Glomerular endothelial cell (primary cell): ENCODE results near the gene SBF1. TPM values are rescaled to one million over a fixed set of nuclear protein-coding genes. Genes with fewer than 3 reads are reported as not detected.

Experiments used
- DNase-seq: peaks from one replicate; pipeline ENCODE4 v3.0.0-alpha.2; 2011; ENCODE audit warnings: low read depth, low spot score; ENCODE audit errors: extremely low read depth
- total RNA-seq: library from RNA; depleted of rRNA; stranded (reverse); fragments of >200 nt; gene quantifications from 2 replicates; pipeline ENCODE4 v1.2.3, GENCODE V29; 2015

The SBF1 gene
- total RNA-seq, 1 donor from 2014 or later: 66.0 TPM

- no peak for DNase-seq
These were observed 27.9 kb downstream of the SBF1 start for GRCh38 chr22:50446708-50447575.

- no peak for DNase-seq
These were observed 28.7 kb downstream of the SBF1 start for GRCh38 chr22:50445880-50446707.

GRCh38 chr22:50445071-50445879 is 29.6 kb downstream of the SBF1 start:
- DNase-seq: no peak

GRCh38 chr22:50444663-50445062 is 30.2 kb downstream of the SBF1 start:
- peak; percentile 4 for DNase-seq

- DNase-seq: no peak
These were observed 30.8 kb downstream of the SBF1 start for GRCh38 chr22:50443801-50444625.

- DNase-seq: no peak
These were observed 31.6 kb downstream of the SBF1 start for GRCh38 chr22:50443197-50443596.

GRCh38 chr22:50441428-50441993 is 33.3 kb downstream of the SBF1 start:
- no peak for DNase-seq

GRCh38 chr22:50440544-50441249 is 34.1 kb downstream of the SBF1 start:
- DNase-seq: no peak

GRCh38 chr22:50439871-50440331 is 34.9 kb downstream of the SBF1 start:
- DNase-seq: no peak

- DNase-seq: no peak
These were observed 35.4 kb downstream of the SBF1 start for GRCh38 chr22:50439314-50439870.

- DNase-seq: no peak
These were observed 36.2 kb downstream of the SBF1 start for GRCh38 chr22:50438305-50439275.

GRCh38 chr22:50437511-50438304 is 37.1 kb downstream of the SBF1 start:
- DNase-seq: no peak

- DNase-seq: no peak
These were observed 37.9 kb downstream of the SBF1 start for GRCh38 chr22:50436841-50437341.

GRCh38 chr22:50436015-50436830 is 38.6 kb downstream of the SBF1 start:
- no peak for DNase-seq

GRCh38 chr22:50435291-50436014 is 39.4 kb downstream of the SBF1 start:
- no peak for DNase-seq
